IMR-90 (cell line): ENCODE data around the gene SRSF7. TPM values are rescaled to one million over a fixed set of nuclear protein-coding genes. Genes with fewer than 3 reads are reported as not detected.

Experiments used
- ATAC-seq: fragments of 200-7000 bp; cut with Tn5 transposase; 2 replicates; pipeline ENCODE4 v1.9.1; 2020; ENCODE audit warnings: low read depth, mild to moderate bottlenecking, moderate library complexity
- BruUV-seq: library from RNA; stranded (reverse); fragments of 400-500 nt; replicated peaks from 2 replicates; lab custom pipeline; 2021; lab: Mats Ljungman, UMichigan
- CTCF ChIA-PET: fragments of 300-600 bp; formaldehyde crosslinking; extraction: SDS; loops from one replicate; lab custom pipeline; 2021; ENCODE audit warnings: antibody characterized with exemption; lab: Yijun Ruan, JAX
- POLR2A ChIA-PET: fragments of 300-600 bp; sonication (Branson Sonifier 250); formaldehyde crosslinking; loops from one replicate; lab custom pipeline; 2022; ENCODE audit warnings: antibody characterized with exemption; ENCODE audit not compliant: unreplicated experiment; lab: Charles Lee
- DNase-seq: peaks from one replicate; pipeline ENCODE4 v3.0.0; 2013
- H2AFZ ChIP-seq: replicated peaks from 2 replicates; pipeline ENCODE3; 2013; ENCODE audit warnings: low read length, mild to moderate bottlenecking; ENCODE audit not compliant: poor library complexity
- H2AK5ac ChIP-seq: 2 replicates; pipeline ENCODE4 v1.6.1; 2013; ENCODE audit warnings: low read depth, low read length, inconsistent platforms
- H2AK9ac ChIP-seq: replicated peaks from 2 replicates; pipeline ENCODE3; 2013; ENCODE audit warnings: mild to moderate bottlenecking, low read depth, low read length, moderate library complexity; ENCODE audit not compliant: poor library complexity
- H2BK120ac ChIP-seq: 2 replicates; pipeline ENCODE4 v1.6.1; 2013; ENCODE audit warnings: low read depth, low read length, inconsistent platforms
- H2BK15ac ChIP-seq: 3 replicates; pipeline ENCODE4 v1.6.1; 2013; ENCODE audit warnings: low read depth, low read length, inconsistent platforms
- H2BK20ac ChIP-seq: 2 replicates; pipeline ENCODE4 v1.6.1; 2013; ENCODE audit warnings: low read depth, mild to moderate bottlenecking, inconsistent platforms, low read length, moderate library complexity
- H2BK5ac ChIP-seq: 2 replicates; pipeline ENCODE4 v1.6.1; 2013; ENCODE audit warnings: mild to moderate bottlenecking, low read depth, low read length, inconsistent platforms; ENCODE audit not compliant: poor library complexity, severe bottlenecking
- H3K14ac ChIP-seq: replicated peaks from 2 replicates; pipeline ENCODE4 v1.6.1; 2013; ENCODE audit warnings: low read depth, low read length, inconsistent platforms
- H3K18ac ChIP-seq: 2 replicates; pipeline ENCODE4 v1.6.1; 2013; ENCODE audit warnings: low read depth, low read length, control low read depth
- H3K23ac ChIP-seq: 2 replicates; pipeline ENCODE4 v1.6.1; 2013; ENCODE audit warnings: low read depth, low read length, inconsistent platforms
- H3K27ac ChIP-seq: 2 replicates; pipeline ENCODE4 v1.5.1; 2013; ENCODE audit warnings: mild to moderate bottlenecking, control low read depth, low read length; ENCODE audit not compliant: insufficient read depth
- H3K27me3 ChIP-seq: 2 replicates; pipeline ENCODE4 v1.6.1; 2013; ENCODE audit warnings: low read length; ENCODE audit not compliant: control insufficient read depth, insufficient read depth
- H3K36me3 ChIP-seq: 2 replicates; pipeline ENCODE4 v1.6.1; 2013; ENCODE audit warnings: low read length, mixed read lengths; ENCODE audit not compliant: control insufficient read depth, insufficient read depth
- H3K4ac ChIP-seq: 2 replicates; pipeline ENCODE4 v1.6.1; 2013; ENCODE audit warnings: low read depth, low read length, inconsistent platforms
- H3K4me1 ChIP-seq: 2 replicates; pipeline ENCODE4 v1.6.1; 2013; ENCODE audit warnings: low read length, mixed read lengths; ENCODE audit not compliant: control insufficient read depth, insufficient read depth
- H3K4me2 ChIP-seq: 2 replicates; pipeline ENCODE4 v1.6.1; 2013; ENCODE audit warnings: low read depth, mild to moderate bottlenecking, control low read depth, low read length, moderate library complexity
- H3K4me3 ChIP-seq: 2 replicates; pipeline ENCODE4 v1.5.1; 2013; ENCODE audit warnings: low read depth, mild to moderate bottlenecking, control low read depth, low read length, moderate library complexity; ENCODE audit not compliant: insufficient read depth
- H3K56ac ChIP-seq: 2 replicates; pipeline ENCODE4 v1.6.1; 2013; ENCODE audit warnings: low read length, inconsistent platforms; ENCODE audit not compliant: insufficient read depth; ENCODE audit errors: extremely low read depth
- H3K79me1 ChIP-seq, 2 experiments: 2 replicates each; pipeline ENCODE4 v1.6.1; 2013; ENCODE audit warnings: low read length in 2 of 2, inconsistent platforms in 1 of 2, low read depth in 1 of 2
- H3K9ac ChIP-seq: 2 replicates; pipeline ENCODE4 v1.6.1; 2013; ENCODE audit warnings: low read depth, low read length, control low read depth
- H3K9me1 ChIP-seq: 2 replicates; pipeline ENCODE4 v1.6.1; 2013; ENCODE audit warnings: low read length, inconsistent platforms; ENCODE audit not compliant: insufficient read depth
- H3K9me3 ChIP-seq: 2 replicates; pipeline ENCODE4 v1.6.1; 2013; ENCODE audit warnings: low read length; ENCODE audit not compliant: control insufficient read depth, insufficient read depth
- H4K20me1 ChIP-seq: 2 replicates; pipeline ENCODE4 v1.6.1; 2013; ENCODE audit warnings: low read length, inconsistent platforms; ENCODE audit not compliant: insufficient read depth
- H4K5ac ChIP-seq: 2 replicates; pipeline ENCODE4 v1.6.1; 2013; ENCODE audit warnings: mild to moderate bottlenecking, low read depth, low read length, control low read depth
- H4K8ac ChIP-seq, 2 experiments: 2 replicates each; pipeline ENCODE4 v1.6.1; 2013; ENCODE audit warnings: low read depth in 2 of 2, low read length in 2 of 2, control low read depth in 1 of 2, inconsistent platforms in 1 of 2
- H4K91ac ChIP-seq: 2 replicates; pipeline ENCODE4 v1.6.1; 2013; ENCODE audit warnings: low read depth, low read length, inconsistent platforms; ENCODE audit not compliant: insufficient read depth
- BHLHE40 ChIP-seq: fragments of 150-350 bp; IDR thresholded peaks from 2 replicates; pipeline ENCODE4 v1.6.1; 2016; ENCODE audit warnings: mild to moderate bottlenecking, low read depth, low read length
- CEBPB ChIP-seq: IDR thresholded peaks from 2 replicates; pipeline ENCODE4 v1.6.1; 2012; ENCODE audit warnings: low read depth, low read length, improper control_type of control experiment
- CHD1 ChIP-seq: IDR thresholded peaks from 2 replicates; pipeline ENCODE4 v1.6.1; 2012; ENCODE audit warnings: low read depth, low read length, improper control_type of control experiment
- CTCF ChIP-seq: conservative IDR thresholded peaks from 2 replicates; pipeline ENCODE4 v1.5.1; 2012; ENCODE audit warnings: mild to moderate bottlenecking, low read depth, low read length, improper control_type of control experiment
- ELK1 ChIP-seq: fragments of 150-350 bp; IDR thresholded peaks from 2 replicates; pipeline ENCODE4 v1.6.1; 2016; ENCODE audit warnings: low read depth, mild to moderate bottlenecking, low read length, moderate library complexity, borderline replicate concordance
- FOS ChIP-seq: fragments of 150-350 bp; IDR thresholded peaks from 2 replicates; pipeline ENCODE4 v1.6.1; 2016; ENCODE audit warnings: low read depth, low read length
- MAFK ChIP-seq: IDR thresholded peaks from 2 replicates; pipeline ENCODE4 v1.6.1; 2012; ENCODE audit warnings: low read depth, low read length, improper control_type of control experiment
- MAZ ChIP-seq: IDR thresholded peaks from 2 replicates; pipeline ENCODE4 v1.6.1; 2012; ENCODE audit warnings: low read depth, mild to moderate bottlenecking, low read length, improper control_type of control experiment, moderate library complexity, borderline replicate concordance
- MXI1 ChIP-seq: IDR thresholded peaks from 2 replicates; pipeline ENCODE4 v1.6.1; 2012; ENCODE audit warnings: low read depth, mild to moderate bottlenecking, low read length, moderate library complexity, borderline replicate concordance
- NFE2L2 ChIP-seq: fragments of 150-350 bp; IDR thresholded peaks from 2 replicates; pipeline ENCODE4 v1.6.1; 2016; ENCODE audit warnings: low read depth, mild to moderate bottlenecking, low read length
- POLR2A ChIP-seq: IDR thresholded peaks from 2 replicates; pipeline ENCODE4 v1.6.1; 2012; ENCODE audit warnings: mild to moderate bottlenecking, low read depth, low read length
- RAD21 ChIP-seq: IDR thresholded peaks from 2 replicates; pipeline ENCODE4 v1.6.1; 2012; ENCODE audit warnings: low read length, improper control_type of control experiment
- RCOR1 ChIP-seq: IDR thresholded peaks from 2 replicates; pipeline ENCODE4 v1.6.1; 2012; ENCODE audit warnings: mild to moderate bottlenecking, low read length, improper control_type of control experiment; ENCODE audit not compliant: insufficient replicate concordance
- SMC3 ChIP-seq: fragments of 150-350 bp; IDR thresholded peaks from 2 replicates; pipeline ENCODE4 v1.6.1; 2016; ENCODE audit warnings: low read depth, mild to moderate bottlenecking, antibody characterized with exemption, low read length, moderate library complexity
- dilution Hi-C: fragments of 300-500 bp; cut with HindIII; formaldehyde crosslinking; loops from one replicate; pipeline ENCODE4 v1.14.3; 2018; ENCODE audit warnings: low sequenced_read_pairs; ENCODE audit not compliant: unreplicated experiment
- in situ Hi-C: fragments of 300-500 bp; cut with MboI; formaldehyde crosslinking; loops from 3 replicates; pipeline ENCODE4 v1.14.3; 2019; ENCODE audit warnings: low sequenced_read_pairs, inconsistent platforms, mixed read lengths
- intact Hi-C: fragments of 100-400 bp; cut with micrococcal nuclease; formaldehyde crosslinking; loops from 2 replicates; pipeline ENCODE4 v1.10.0; 2022
- polyA plus RNA-seq, 3 experiments: library from polyadenylated mRNA; depleted of rRNA; stranded (reverse); fragments of >200 nt; gene quantifications; 2 replicates each; pipeline ENCODE4 v1.2.3, GENCODE V29; 2012; ENCODE audit warnings: low replicate concordance in 1 of 3
- total RNA-seq: library from RNA; depleted of rRNA; stranded (reverse); fragments of >200 nt; gene quantifications from 2 replicates; pipeline ENCODE4 v1.2.3, GENCODE V29; 2012

The SRSF7 gene
- total and polyA plus RNA-seq, 2 of the 4 experiments (the other 2 are of a cell fraction) = 148 to 191 TPM

- in situ Hi-C loops = no loop called here
- H4K91ac ChIP-seq = no peak overlapping the region
- no peaks in the 10 kb centered on the region; the same call in 1 of the 2 replicates for H3K4me1 ChIP-seq
- no peaks in the 10 kb centered on the region for H4K20me1 ChIP-seq
- H2AK5ac ChIP-seq = no peak overlapping the region
- no peaks in the 10 kb centered on the region for H3K27me3 ChIP-seq
- H3K23ac ChIP-seq = no peak overlapping the region
- H3K9me1 ChIP-seq = peaks cover 3% of the 10 kb centered on the region; the same call in 1 of the 2 replicates
- dilution Hi-C loops = no loop called here
- no peak overlapping the region for H2AFZ ChIP-seq
- ChIA-PET CTCF (interaction anchor here (0.6 kb wide), 1 partner anchor 146 kb away, joined by 6 read pairs; no protein-coding TSS in a partner anchor), POLR2A (no interaction called here)
- no peak for DNase-seq
- no peaks in the 10 kb centered on the region for H3K9me3 ChIP-seq
- H3K56ac ChIP-seq = no peak overlapping the region
- H3K79me1 ChIP-seq = peaks cover 8 to 10% of the 10 kb centered on the region in 2 experiments
- no peak overlapping the region for H3K4me3 ChIP-seq
- no TSS peak for BruUV-seq
- H3K18ac ChIP-seq = no peak overlapping the region
- intact Hi-C loops = no loop called here
- ATAC-seq = peak; percentile 44
- H3K4ac ChIP-seq = no peak overlapping the region
- H2BK20ac ChIP-seq = no peak overlapping the region
- H3K14ac ChIP-seq = no peak overlapping the region
- 0 out of 2 replicates have a peak, but pooled peaks cover 3% of the 10 kb centered on the region for H3K36me3 ChIP-seq
- no peak overlapping the region for H2BK120ac ChIP-seq
- H3K9ac ChIP-seq = no peak overlapping the region
- no peak for TF ChIP-seq ELK1
- TF ChIP-seq POLR2A = no peak
- no peak for TF ChIP-seq CEBPB
- TF ChIP-seq CTCF = no peak
- no peak for TF ChIP-seq MAZ
- no peak for TF ChIP-seq MAFK
- TF ChIP-seq NFE2L2 = no peak
- TF ChIP-seq CHD1 = no peak
- no peak for TF ChIP-seq SMC3
- TF ChIP-seq FOS = no peak
- no peak for TF ChIP-seq BHLHE40
- no peak for TF ChIP-seq RAD21
- TF ChIP-seq RCOR1 = no peak
- no peak for TF ChIP-seq MXI1
- H3K4me2 ChIP-seq = no peak overlapping the region
- H2AK9ac ChIP-seq = no peak overlapping the region
- no peak overlapping the region for H2BK5ac ChIP-seq
- H3K27ac ChIP-seq = no peak overlapping the region
- H4K5ac ChIP-seq = no peak overlapping the region
- H2BK15ac ChIP-seq = no peak overlapping the region
- H4K8ac ChIP-seq = no peak overlapping the region
Observed at GRCh38 chr2:38783586-38783985, 32.4 kb upstream of the SRSF7 start.
